Left forelimb (tissue), 1 donor: ENCODE data around the gene PKP3.
"Not testable (repeated sequence)": the region's sequence is repeated elsewhere in the genome, so short reads cannot be mapped to it uniquely, and the experiment has no call there.

ENCODE experiments used
- DNase-seq: peaks from one replicate; pipeline ENCODE4 v3.0.0-alpha.2; 2018; ENCODE audit warnings: low spot score

PKP3 gene

GRCh38 chr11:412641-413119 lies 18.7 kb downstream of the PKP3 start:
- DNase-seq: no peak

GRCh38 chr11:413120-414081 lies 19.4 kb downstream of the PKP3 start:
- DNase-seq: no peak

GRCh38 chr11:414318-414857 lies 20.4 kb downstream of the PKP3 start:
- no peak for DNase-seq

- DNase-seq: no peak
Measured at GRCh38 chr11:415640-416041, 21.6 kb downstream of the PKP3 start.

GRCh38 chr11:416051-416756 lies 22.2 kb downstream of the PKP3 start:
- no peak for DNase-seq

- no peak for DNase-seq
Measured at GRCh38 chr11:416757-417621, 23.0 kb downstream of the PKP3 start.

GRCh38 chr11:417652-418342 lies 23.8 kb downstream of the PKP3 start:
- no peak for DNase-seq

- no peak for DNase-seq
Measured at GRCh38 chr11:418343-419247, 24.6 kb downstream of the PKP3 start.

GRCh38 chr11:419248-420005 lies 25.4 kb downstream of the PKP3 start:
- no peak for DNase-seq

- no peak for DNase-seq
Measured at GRCh38 chr11:420054-420910, 26.3 kb downstream of the PKP3 start.

- DNase-seq: no peak
Measured at GRCh38 chr11:420911-421321, 26.9 kb downstream of the PKP3 start.

- no peak for DNase-seq
Measured at GRCh38 chr11:422249-422656, 28.2 kb downstream of the PKP3 start.

GRCh38 chr11:424232-424631 lies 30.2 kb downstream of the PKP3 start:
- no peak for DNase-seq

- DNase-seq: not testable (repeated sequence)
Measured at GRCh38 chr11:424766-425165, 30.8 kb downstream of the PKP3 start.

- DNase-seq: no peak
Measured at GRCh38 chr11:425301-425700, 31.3 kb downstream of the PKP3 start.

- DNase-seq: no peak
Measured at GRCh38 chr11:426851-427250, 32.8 kb downstream of the PKP3 start.

- DNase-seq: no peak
Measured at GRCh38 chr11:428295-428694, 34.3 kb downstream of the PKP3 start.

GRCh38 chr11:429391-429790 lies 35.4 kb downstream of the PKP3 start:
- DNase-seq: no peak
